H1 (cell line): ENCODE data around the gene LMAN1.

Source experiments
- CHD7 ChIP-seq: fragments of 300-600 bp; sonication (generic); IDR thresholded peaks from 2 replicates; pipeline ENCODE4 v1.7.1; 2012; ENCODE audit warnings: low read length, moderate library complexity, mild to moderate bottlenecking, inconsistent platforms; ENCODE audit not compliant: insufficient replicate concordance
- CTCF ChIP-seq, 3 experiments: IDR thresholded peaks; 1 replicate in 2 of 3; 2 replicates in 1 of 3; pipeline versions ENCODE4 v1.5.1 to v1.6.1; 2011; ENCODE audit warnings: low read length in 3 of 3, mild to moderate bottlenecking in 3 of 3, inconsistent platforms in 2 of 3, low read depth in 1 of 3, moderate library complexity in 1 of 3; ENCODE audit not compliant: insufficient read depth in 1 of 3; ENCODE audit errors: control extremely low read depth in 1 of 3
- HDAC2 ChIP-seq, 2 experiments: fragments of 300-600 bp in 1 of 2; sonication (generic) in 1 of 2; IDR thresholded peaks; 2 replicates each; pipeline ENCODE4 v1.6.1; 2011 to 2012; ENCODE audit warnings: low read depth in 2 of 2, low read length in 2 of 2, mild to moderate bottlenecking in 2 of 2, moderate library complexity in 2 of 2, borderline replicate concordance in 1 of 2, inconsistent platforms in 1 of 2
- KDM1A ChIP-seq: fragments of 200-600, 300-600 bp; sonication (generic); IDR thresholded peaks from 2 replicates; pipeline ENCODE4 v1.7.1; 2016; ENCODE audit warnings: mild to moderate bottlenecking, low read length, borderline replicate concordance
- MAX ChIP-seq: IDR thresholded peaks from 2 replicates; pipeline ENCODE4 v1.6.1; 2012; ENCODE audit warnings: inconsistent platforms
- POLR2A ChIP-seq, 2 experiments: IDR thresholded peaks; 1 replicate in 1 of 2; 2 replicates in 1 of 2; pipeline ENCODE4 v1.6.1; 2011; ENCODE audit warnings: low read depth in 2 of 2, low read length in 2 of 2, mild to moderate bottlenecking in 2 of 2; ENCODE audit errors: control extremely low read depth in 1 of 2
- SP1 ChIP-seq: IDR thresholded peaks from 2 replicates; pipeline ENCODE4 v1.6.1; 2011; ENCODE audit warnings: low read depth, low read length
- SUZ12 ChIP-seq: fragments of 200-600 bp; sonication (generic); IDR thresholded peaks from 2 replicates; pipeline ENCODE4 v1.6.1; 2012; ENCODE audit warnings: mild to moderate bottlenecking, inconsistent platforms, low read length, moderate library complexity, mixed read lengths
- TEAD4 ChIP-seq: IDR thresholded peaks from 2 replicates; pipeline ENCODE4 v1.6.1; 2012; ENCODE audit warnings: low read depth, low read length, inconsistent platforms, mixed read lengths
- YY1 ChIP-seq: IDR thresholded peaks from 2 replicates; pipeline ENCODE4 v1.6.1; 2011; ENCODE audit warnings: low read depth, mild to moderate bottlenecking, low read length

DNA sequence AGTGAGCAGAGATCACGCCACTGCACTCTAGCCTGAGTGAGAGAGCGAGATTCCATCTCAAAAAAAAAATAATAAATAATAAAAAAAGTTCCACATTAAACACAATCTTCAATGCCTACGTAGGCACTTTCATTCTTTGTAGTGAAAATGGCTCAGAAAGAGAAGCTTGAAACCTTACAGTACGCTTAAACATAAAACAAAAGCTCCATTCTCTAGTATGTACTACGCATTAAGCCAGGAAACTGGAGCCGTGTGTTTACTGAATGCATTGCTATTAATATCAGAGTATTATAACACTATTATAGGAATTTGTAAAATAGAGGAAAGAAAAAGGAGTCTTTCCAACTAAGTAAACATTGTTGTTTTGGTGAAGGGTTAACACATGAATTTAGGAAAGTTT lies 41.3 kb upstream of the LMAN1 start:
- no peak for TF ChIP-seq CTCF (IDR thresholded peaks at IDR 0.05; ENCODE audit: control extremely low read depth in 1 of 3, insufficient read depth in 1 of 3, low read depth in 1 of 3, low read length in 3 of 3)
- TF ChIP-seq SP1 = no peak
- no peak for TF ChIP-seq MAX
- no peak for TF ChIP-seq POLR2A (IDR thresholded peaks at IDR 0.05; ENCODE audit: control extremely low read depth in 1 of 2, low read depth in 2 of 2, low read length in 2 of 2)
- TF ChIP-seq CHD7 = no peak
- no peak for TF ChIP-seq KDM1A
- TF ChIP-seq SUZ12 = no peak
- no peak for TF ChIP-seq TEAD4
- TF ChIP-seq YY1 = no peak
- TF ChIP-seq HDAC2 (IDR thresholded peaks at IDR 0.05; ENCODE audit: borderline replicate concordance in 1 of 2, low read depth in 2 of 2, low read length in 2 of 2) = no peak
